Tibial nerve (tissue), 4 donors: Measurements from ENCODE around the gene CACNA1I.

ENCODE experiments used
- EP300 ChIP-seq, 2 donors: sonication (generic); formaldehyde crosslinking; IDR thresholded peaks; one replicate each; pipeline ENCODE4 v1.6.1; 2017; ENCODE audit warnings: antibody characterized with exemption in 2 of 2, mild to moderate bottlenecking in 1 of 2
- POLR2A ChIP-seq, 2 donors: fragments of 450-650 bp; IDR thresholded peaks; one replicate each; pipeline ENCODE4 v1.6.1; 2017; ENCODE audit warnings: antibody characterized with exemption in 2 of 2, mild to moderate bottlenecking in 2 of 2, moderate library complexity in 2 of 2
- TF ChIP-seq, protein P1 (sequence below), 5 experiments: fragments of 200-600 bp in 3 of 5; fragments of 450-650 bp in 2 of 5; sonication (generic) in 3 of 5; IDR thresholded peaks; one replicate each; pipeline ENCODE4 v1.5.1; 2016 to 2019; ENCODE audit warnings: antibody characterized with exemption in 5 of 5, mild to moderate bottlenecking in 3 of 5, moderate library complexity in 2 of 5

DNA sequence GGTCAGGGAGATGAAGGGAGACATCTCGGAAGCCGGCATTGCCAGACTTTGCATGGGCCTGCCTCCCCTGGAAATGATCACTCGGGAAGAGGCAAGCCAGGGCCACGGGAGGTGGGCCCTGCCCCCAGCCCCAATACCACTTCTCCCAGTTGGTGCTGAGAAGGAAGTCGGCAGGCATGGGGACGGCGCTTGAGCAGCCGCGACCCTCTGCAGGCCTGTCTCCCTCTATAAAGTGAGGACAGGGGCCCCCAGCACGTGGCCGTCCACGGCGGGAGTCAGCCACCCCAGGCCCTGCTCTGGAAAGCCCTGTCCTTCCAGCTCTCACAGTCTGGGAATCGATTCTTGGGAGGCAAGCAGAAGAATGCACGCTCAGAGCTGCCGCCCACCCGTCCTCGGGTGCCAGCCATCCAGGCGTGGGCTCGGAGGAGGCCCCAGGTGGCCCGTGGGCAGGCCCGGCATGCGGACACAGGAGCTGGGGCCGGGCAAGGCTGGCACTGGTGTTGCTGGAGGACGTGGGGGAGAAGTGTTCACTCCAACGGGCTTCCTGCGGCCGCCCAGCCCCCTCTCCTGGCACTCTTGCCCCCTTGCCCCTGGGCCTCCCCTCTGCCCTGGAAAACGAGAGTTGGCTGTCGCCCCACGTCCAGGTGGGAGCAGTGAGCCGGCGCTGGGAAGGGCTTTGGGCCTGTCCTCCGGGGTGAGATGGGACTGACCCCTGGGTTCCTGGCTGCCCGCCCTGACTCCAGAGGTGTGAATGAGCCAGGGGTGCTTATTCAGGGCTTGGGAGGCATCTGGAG, 77.5 kb downstream of the CACNA1I start:
- TF ChIP-seq, protein P1, sequence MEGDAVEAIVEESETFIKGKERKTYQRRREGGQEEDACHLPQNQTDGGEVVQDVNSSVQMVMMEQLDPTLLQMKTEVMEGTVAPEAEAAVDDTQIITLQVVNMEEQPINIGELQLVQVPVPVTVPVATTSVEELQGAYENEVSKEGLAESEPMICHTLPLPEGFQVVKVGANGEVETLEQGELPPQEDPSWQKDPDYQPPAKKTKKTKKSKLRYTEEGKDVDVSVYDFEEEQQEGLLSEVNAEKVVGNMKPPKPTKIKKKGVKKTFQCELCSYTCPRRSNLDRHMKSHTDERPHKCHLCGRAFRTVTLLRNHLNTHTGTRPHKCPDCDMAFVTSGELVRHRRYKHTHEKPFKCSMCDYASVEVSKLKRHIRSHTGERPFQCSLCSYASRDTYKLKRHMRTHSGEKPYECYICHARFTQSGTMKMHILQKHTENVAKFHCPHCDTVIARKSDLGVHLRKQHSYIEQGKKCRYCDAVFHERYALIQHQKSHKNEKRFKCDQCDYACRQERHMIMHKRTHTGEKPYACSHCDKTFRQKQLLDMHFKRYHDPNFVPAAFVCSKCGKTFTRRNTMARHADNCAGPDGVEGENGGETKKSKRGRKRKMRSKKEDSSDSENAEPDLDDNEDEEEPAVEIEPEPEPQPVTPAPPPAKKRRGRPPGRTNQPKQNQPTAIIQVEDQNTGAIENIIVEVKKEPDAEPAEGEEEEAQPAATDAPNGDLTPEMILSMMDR (IDR thresholded peaks at IDR 0.05), result no peak
- TF ChIP-seq POLR2A (IDR thresholded peaks at IDR 0.05) (no peak), EP300 (IDR thresholded peaks at IDR 0.05) (no peak)
